ENCODE results near the gene PXDC1. TPM values are rescaled to one million over a fixed set of nuclear protein-coding genes. Genes with fewer than 3 reads are reported as not detected.

PXDC1 gene
- total RNA-seq, 1 experiment from 2014 or later, result 42.9 TPM

- H3K9me3 Mint-ChIP-seq (ENCODE audit: unreplicated experiment), result peaks cover 14% of the 10 kb centered on the region
- H3K4me3 ChIP-seq (ENCODE audit: low read depth, low read length), result no peak overlapping the region
- H3K27me3 ChIP-seq (replicated peaks; ENCODE audit: control insufficient read depth, insufficient read depth, low read length), result no peaks in the 10 kb centered on the region
- peaks cover under 1% of the 10 kb centered on the region; the same call in 1 of the 2 replicates for H3K4me1 ChIP-seq
- no peaks in the 10 kb centered on the region for H3K4me1 Mint-ChIP-seq (ENCODE audit: low read depth, unreplicated experiment)
- H3K27me3 Mint-ChIP-seq (ENCODE audit: insufficient read depth, unreplicated experiment), result no peaks in the 10 kb centered on the region
- H3K9me3 ChIP-seq, result no peaks in the 10 kb centered on the region
- H3K36me3 Mint-ChIP-seq (ENCODE audit: insufficient read depth, unreplicated experiment), result peaks cover 6% of the 10 kb centered on the region
- no TSS peak for BruUV-seq (replicated peaks)
- no peaks in the 10 kb centered on the region for H3K36me3 ChIP-seq (ENCODE audit: control insufficient read depth, insufficient read depth, low read length)
- intact Hi-C loops (cut with micrococcal nuclease; ENCODE audit: unreplicated experiment), result no loop called here
- POLR2A ChIA-PET, result no interaction called here
- DNase-seq, result no peak
- CTCF ChIA-PET, result no interaction called here
- TF ChIP-seq, protein P1, sequence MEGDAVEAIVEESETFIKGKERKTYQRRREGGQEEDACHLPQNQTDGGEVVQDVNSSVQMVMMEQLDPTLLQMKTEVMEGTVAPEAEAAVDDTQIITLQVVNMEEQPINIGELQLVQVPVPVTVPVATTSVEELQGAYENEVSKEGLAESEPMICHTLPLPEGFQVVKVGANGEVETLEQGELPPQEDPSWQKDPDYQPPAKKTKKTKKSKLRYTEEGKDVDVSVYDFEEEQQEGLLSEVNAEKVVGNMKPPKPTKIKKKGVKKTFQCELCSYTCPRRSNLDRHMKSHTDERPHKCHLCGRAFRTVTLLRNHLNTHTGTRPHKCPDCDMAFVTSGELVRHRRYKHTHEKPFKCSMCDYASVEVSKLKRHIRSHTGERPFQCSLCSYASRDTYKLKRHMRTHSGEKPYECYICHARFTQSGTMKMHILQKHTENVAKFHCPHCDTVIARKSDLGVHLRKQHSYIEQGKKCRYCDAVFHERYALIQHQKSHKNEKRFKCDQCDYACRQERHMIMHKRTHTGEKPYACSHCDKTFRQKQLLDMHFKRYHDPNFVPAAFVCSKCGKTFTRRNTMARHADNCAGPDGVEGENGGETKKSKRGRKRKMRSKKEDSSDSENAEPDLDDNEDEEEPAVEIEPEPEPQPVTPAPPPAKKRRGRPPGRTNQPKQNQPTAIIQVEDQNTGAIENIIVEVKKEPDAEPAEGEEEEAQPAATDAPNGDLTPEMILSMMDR (IDR thresholded peaks at IDR 0.05; ENCODE audit: insufficient read depth in 1 of 2, low read depth in 1 of 2, low read length in 1 of 2, severe bottlenecking in 1 of 2, unreplicated experiment in 1 of 2), result no peak
- H3K4me3 Mint-ChIP-seq (ENCODE audit: unreplicated experiment), result no peak overlapping the region
- H3K27ac Mint-ChIP-seq (ENCODE audit: unreplicated experiment), result no peak overlapping the region
These were observed 43.6 kb downstream of the PXDC1 start for GRCh38 chr6:3707751-3708412.

- Histone ChIP-seq H3K4me3 (ENCODE audit: low read depth, low read length) (no peak overlapping the region), H3K36me3 (ENCODE audit: control insufficient read depth, insufficient read depth, low read length) (no peaks in the 10 kb centered on the region), H3K4me1 (no peaks in the 10 kb centered on the region), H3K9me3 (no peaks in the 10 kb centered on the region), H3K27me3 (replicated peaks; ENCODE audit: control insufficient read depth, insufficient read depth, low read length) (no peaks in the 10 kb centered on the region)
- ChIA-PET POLR2A (no interaction called here), CTCF (no interaction called here)
- no peaks in the 10 kb centered on the region for H3K4me1 Mint-ChIP-seq (ENCODE audit: low read depth, unreplicated experiment)
- H3K36me3 Mint-ChIP-seq (ENCODE audit: insufficient read depth, unreplicated experiment), result peaks cover 2% of the 10 kb centered on the region
- TF ChIP-seq, protein P1 (IDR thresholded peaks at IDR 0.05; ENCODE audit: insufficient read depth in 1 of 2, low read depth in 1 of 2, low read length in 1 of 2, severe bottlenecking in 1 of 2, unreplicated experiment in 1 of 2), result no peak
- no peaks in the 10 kb centered on the region for H3K27me3 Mint-ChIP-seq (ENCODE audit: insufficient read depth, unreplicated experiment)
- no peak overlapping the region for H3K27ac Mint-ChIP-seq (ENCODE audit: unreplicated experiment)
- no TSS peak for BruUV-seq (replicated peaks)
- H3K4me3 Mint-ChIP-seq (ENCODE audit: unreplicated experiment), result no peak overlapping the region
- H3K9me3 Mint-ChIP-seq (ENCODE audit: unreplicated experiment), result peaks cover 14% of the 10 kb centered on the region
- intact Hi-C loops (cut with micrococcal nuclease; ENCODE audit: unreplicated experiment), result no loop called here
- no peak for DNase-seq
These were observed 44.5 kb downstream of the PXDC1 start for GRCh38 chr6:3707024-3707423.

GRCh38 chr6:3706547-3706946 is 45.0 kb downstream of the PXDC1 start:
- Histone ChIP-seq H3K4me3 (ENCODE audit: low read depth, low read length) (no peak overlapping the region), H3K9me3 (no peaks in the 10 kb centered on the region), H3K4me1 (no peaks in the 10 kb centered on the region), H3K36me3 (ENCODE audit: control insufficient read depth, insufficient read depth, low read length) (no peaks in the 10 kb centered on the region), H3K27me3 (replicated peaks; ENCODE audit: control insufficient read depth, insufficient read depth, low read length) (no peaks in the 10 kb centered on the region)
- TF ChIP-seq, protein P1 (IDR thresholded peaks at IDR 0.05; ENCODE audit: insufficient read depth in 1 of 2, low read depth in 1 of 2, low read length in 1 of 2, severe bottlenecking in 1 of 2, unreplicated experiment in 1 of 2), result no peak
- CTCF ChIA-PET, result no interaction called here
- Mint-ChIP-seq H3K36me3 (ENCODE audit: insufficient read depth, unreplicated experiment) (no peaks in the 10 kb centered on the region), H3K4me1 (ENCODE audit: low read depth, unreplicated experiment) (no peaks in the 10 kb centered on the region), H3K9me3 (ENCODE audit: unreplicated experiment) (peaks cover 14% of the 10 kb centered on the region), H3K27me3 (ENCODE audit: insufficient read depth, unreplicated experiment) (no peaks in the 10 kb centered on the region), H3K27ac (ENCODE audit: unreplicated experiment) (no peak overlapping the region), H3K4me3 (ENCODE audit: unreplicated experiment) (no peak overlapping the region)
- BruUV-seq (replicated peaks), result no TSS peak
- intact Hi-C loops (cut with micrococcal nuclease; ENCODE audit: unreplicated experiment), result no loop called here
- DNase-seq, result no peak
- POLR2A ChIA-PET, result no interaction called here
